Trophoblast cell (in vitro differentiated cells and primary cell): ENCODE data around the gene AMOTL2.

Experiments used
- DNase-seq, 2 donors: peaks; one replicate each; pipeline ENCODE4 v3.0.0-alpha.2; 2016
- H2AFZ ChIP-seq: 2 replicates; pipeline ENCODE4 v1.6.1; 2013; ENCODE audit warnings: low read length, moderate library complexity, mild to moderate bottlenecking; ENCODE audit not compliant: insufficient read depth, poor library complexity
- H2AK5ac ChIP-seq: 2 replicates; pipeline ENCODE4 v1.6.1; 2013; ENCODE audit warnings: mild to moderate bottlenecking, low read length
- H2BK120ac ChIP-seq: 2 replicates; pipeline ENCODE4 v1.6.1; 2013; ENCODE audit warnings: low read length, mild to moderate bottlenecking, moderate library complexity; ENCODE audit not compliant: insufficient read depth, poor library complexity
- H2BK12ac ChIP-seq: 2 replicates; pipeline ENCODE4 v1.6.1; 2013; ENCODE audit warnings: mild to moderate bottlenecking, low read length, moderate library complexity
- H2BK5ac ChIP-seq: 2 replicates; pipeline ENCODE4 v1.6.1; 2013; ENCODE audit warnings: low read length, low read depth, moderate library complexity, mild to moderate bottlenecking; ENCODE audit not compliant: poor library complexity
- H3K14ac ChIP-seq: 2 replicates; pipeline ENCODE4 v1.6.1; 2013; ENCODE audit warnings: mild to moderate bottlenecking, low read length
- H3K18ac ChIP-seq: 2 replicates; pipeline ENCODE4 v1.6.1; 2013; ENCODE audit warnings: mild to moderate bottlenecking, low read length
- H3K23ac ChIP-seq: 2 replicates; pipeline ENCODE4 v1.6.1; 2013; ENCODE audit warnings: low read length
- H3K27ac ChIP-seq: 2 replicates; pipeline ENCODE4 v1.5.1; 2013; ENCODE audit warnings: low read depth, mild to moderate bottlenecking, inconsistent platforms, low read length, moderate library complexity
- H3K27me3 ChIP-seq: 2 replicates; pipeline ENCODE4 v1.6.1; 2013; ENCODE audit warnings: inconsistent platforms, mild to moderate bottlenecking, low read length, moderate library complexity; ENCODE audit not compliant: insufficient read depth
- H3K36me3 ChIP-seq, 2 experiments: 1 replicate in 1 of 2; 2 replicates in 1 of 2; pipeline ENCODE4 v1.6.1; 2013; ENCODE audit warnings: low read length in 2 of 2, mild to moderate bottlenecking in 2 of 2, moderate library complexity in 1 of 2; ENCODE audit not compliant: insufficient read depth in 2 of 2, control insufficient read depth in 1 of 2
- H3K4ac ChIP-seq: 2 replicates; pipeline ENCODE4 v1.6.1; 2013; ENCODE audit warnings: low read depth, mild to moderate bottlenecking, low read length, moderate library complexity
- H3K4me1 ChIP-seq, 2 experiments: 1 replicate in 1 of 2; 2 replicates in 1 of 2; pipeline ENCODE4 v1.6.1; 2013; ENCODE audit warnings: low read length in 2 of 2, mild to moderate bottlenecking in 2 of 2, moderate library complexity in 1 of 2; ENCODE audit not compliant: insufficient read depth in 2 of 2, control insufficient read depth in 1 of 2
- H3K4me2 ChIP-seq: 2 replicates; pipeline ENCODE4 v1.6.1; 2013; ENCODE audit warnings: inconsistent platforms, mild to moderate bottlenecking, low read length, moderate library complexity
- H3K4me3 ChIP-seq: 2 replicates; pipeline ENCODE4 v1.5.1; 2013; ENCODE audit warnings: mild to moderate bottlenecking, low read depth, low read length, inconsistent platforms
- H3K79me1 ChIP-seq: one replicate; pipeline ENCODE4 v1.6.1; 2013; ENCODE audit warnings: low read length
- H3K79me2 ChIP-seq: 2 replicates; pipeline ENCODE4 v1.6.1; 2013; ENCODE audit warnings: low read length, mild to moderate bottlenecking; ENCODE audit not compliant: control insufficient read depth, insufficient read depth, poor library complexity
- H3K9ac ChIP-seq: 2 replicates; pipeline ENCODE4 v1.6.1; 2013; ENCODE audit warnings: mild to moderate bottlenecking, low read length
- H3K9me3 ChIP-seq: 2 replicates; pipeline ENCODE4 v1.6.1; 2013; ENCODE audit warnings: low read depth, mild to moderate bottlenecking, control low read depth, inconsistent platforms, low read length; ENCODE audit not compliant: insufficient read depth
- H4K12ac ChIP-seq: 2 replicates; pipeline ENCODE4 v1.6.1; 2013; ENCODE audit warnings: low read depth, mild to moderate bottlenecking, low read length, moderate library complexity
- H4K8ac ChIP-seq: 2 replicates; pipeline ENCODE4 v1.6.1; 2013; ENCODE audit warnings: low read depth, mild to moderate bottlenecking, low read length, moderate library complexity
- H4K91ac ChIP-seq: one replicate; pipeline ENCODE4 v1.6.1; 2013; ENCODE audit warnings: low read depth, mild to moderate bottlenecking, low read length, moderate library complexity
- WGBS: extraction: QIAGEN DNeasy Blood & Tissue Kit; methylation state at CpG from one replicate; pipeline ENCODE4 v1.1.7; 2013; ENCODE audit warnings: missing lambda C conversion rate; ENCODE audit not compliant: insufficient read length, insufficient coverage; ENCODE audit errors: extremely low coverage; 5-methylcytosine and 5-hydroxymethylcytosine counted together

The AMOTL2 gene

GRCh38 chr3:134339913-134340312, 34.3 kb downstream of the AMOTL2 start:
- H3K14ac ChIP-seq: no peak overlapping the region
- no peak for DNase-seq
- H3K4ac ChIP-seq: no peak overlapping the region
- peaks cover 3% of the 10 kb centered on the region for H3K9me3 ChIP-seq
- H2BK120ac ChIP-seq: peak overlapping the region; percentile 40
- no peak overlapping the region for H4K8ac ChIP-seq
- no CpG with 5 or more reads among the region's 5 CpGs for WGBS
- peaks cover 24% of the 10 kb centered on the region in 2 experiments for H3K4me1 ChIP-seq
- H3K27ac ChIP-seq: no peak overlapping the region
- no peak overlapping the region for H2BK5ac ChIP-seq
- no peaks in the 10 kb centered on the region for H3K27me3 ChIP-seq
- peak overlapping the region; percentile 11 for H2AK5ac ChIP-seq
- peak overlapping the region; percentile 100 for H4K91ac ChIP-seq
- no peak overlapping the region for H3K23ac ChIP-seq
- no peak overlapping the region for H3K9ac ChIP-seq
- H3K4me2 ChIP-seq: no peak overlapping the region
- H2BK12ac ChIP-seq: peak overlapping the region; percentile 74
- H3K36me3 ChIP-seq: no peaks in the 10 kb centered on the region
- peaks cover 2% of the 10 kb centered on the region for H3K79me2 ChIP-seq
- H3K4me3 ChIP-seq: no peak overlapping the region
- H3K18ac ChIP-seq: no peak overlapping the region
- no peak overlapping the region for H4K12ac ChIP-seq
- H2AFZ ChIP-seq: no peak overlapping the region
- H3K79me1 ChIP-seq: peaks cover 34% of the 10 kb centered on the region

GRCh38 chr3:134339331-134339730, 34.9 kb downstream of the AMOTL2 start:
- H3K4me3 ChIP-seq: no peak overlapping the region
- H2BK5ac ChIP-seq: no peak overlapping the region
- DNase-seq: no peak
- H4K8ac ChIP-seq: no peak overlapping the region
- H3K14ac ChIP-seq: peak overlapping the region; percentile 12
- H3K27ac ChIP-seq: no peak overlapping the region
- H4K12ac ChIP-seq: no peak overlapping the region
- no peaks in the 10 kb centered on the region for H3K36me3 ChIP-seq
- H3K4me1 ChIP-seq: peaks cover 30% of the 10 kb centered on the region in 2 experiments
- peak overlapping the region; percentile 100 for H4K91ac ChIP-seq
- H2AK5ac ChIP-seq: peak overlapping the region; percentile 11
- peaks cover 40% of the 10 kb centered on the region for H3K79me1 ChIP-seq
- H3K4ac ChIP-seq: no peak overlapping the region
- H3K9ac ChIP-seq: no peak overlapping the region
- H2BK120ac ChIP-seq: no peak overlapping the region
- no CpG with 5 or more reads among the region's 9 CpGs for WGBS
- H3K4me2 ChIP-seq: no peak overlapping the region
- H2AFZ ChIP-seq: no peak overlapping the region
- no peaks in the 10 kb centered on the region for H3K27me3 ChIP-seq
- H2BK12ac ChIP-seq: peak overlapping the region; percentile 39
- peaks cover 6% of the 10 kb centered on the region for H3K79me2 ChIP-seq
- no peak overlapping the region for H3K18ac ChIP-seq
- peaks cover 3% of the 10 kb centered on the region for H3K9me3 ChIP-seq
- H3K23ac ChIP-seq: no peak overlapping the region

- no peak overlapping the region for H2AK5ac ChIP-seq
- no peak overlapping the region for H2BK5ac ChIP-seq
- H3K36me3 ChIP-seq: no peaks in the 10 kb centered on the region
- no peak overlapping the region for H3K9ac ChIP-seq
- no peak overlapping the region for H4K12ac ChIP-seq
- no peak overlapping the region for H2AFZ ChIP-seq
- WGBS: no CpG with 5 or more reads among the region's 5 CpGs
- DNase-seq: no peak
- no peak overlapping the region for H3K18ac ChIP-seq
- H3K4ac ChIP-seq: no peak overlapping the region
- H3K23ac ChIP-seq: no peak overlapping the region
- peaks cover 36% of the 10 kb centered on the region in 2 experiments for H3K4me1 ChIP-seq
- peaks cover 46% of the 10 kb centered on the region for H3K79me1 ChIP-seq
- no peaks in the 10 kb centered on the region for H3K27me3 ChIP-seq
- H2BK12ac ChIP-seq: peak overlapping the region; percentile 53
- no peak overlapping the region for H3K4me2 ChIP-seq
- peaks cover 10% of the 10 kb centered on the region for H3K79me2 ChIP-seq
- H4K8ac ChIP-seq: no peak overlapping the region
- peaks cover 3% of the 10 kb centered on the region for H3K9me3 ChIP-seq
- peak overlapping the region; percentile 100 for H4K91ac ChIP-seq
- H3K4me3 ChIP-seq: no peak overlapping the region
- H3K27ac ChIP-seq: no peak overlapping the region
- peak overlapping the region; percentile 45 for H2BK120ac ChIP-seq
- no peak overlapping the region for H3K14ac ChIP-seq
Measured at GRCh38 chr3:134338516-134339261, 35.6 kb downstream of the AMOTL2 start.

GRCh38 chr3:134338201-134338512, 36.1 kb downstream of the AMOTL2 start:
- Histone ChIP-seq H3K4ac (no peak overlapping the region), H3K23ac (no peak overlapping the region), H3K79me2 (peaks cover 10% of the 10 kb centered on the region), H2BK5ac (no peak overlapping the region), H3K18ac (peak overlapping the region; percentile 3), H3K36me3 (no peaks in the 10 kb centered on the region), H3K14ac (no peak overlapping the region), H4K12ac (no peak overlapping the region), H2BK12ac (peak overlapping the region; percentile 53), H4K91ac (peak overlapping the region; percentile 100), H3K4me3 (no peak overlapping the region), H2BK120ac (no peak overlapping the region), H3K9ac (no peak overlapping the region), H3K4me2 (no peak overlapping the region), H3K9me3 (peaks cover 3% of the 10 kb centered on the region), H3K79me1 (peaks cover 47% of the 10 kb centered on the region), H3K27ac (no peak overlapping the region), H2AK5ac (peak overlapping the region; percentile 28), H4K8ac (no peak overlapping the region), H3K27me3 (no peaks in the 10 kb centered on the region), H3K4me1 (peaks cover 36% of the 10 kb centered on the region in 2 experiments), H2AFZ (no peak overlapping the region)
- no peak for DNase-seq
- no CpG with 5 or more reads among the region's 2 CpGs for WGBS
